ENCODE data around the gene NDST3. TPM values are rescaled to one million over a fixed set of nuclear protein-coding genes. Genes with fewer than 3 reads are reported as not detected.

Gene NDST3
- total RNA-seq, 4 donors from 2014 or later, result 0.11 to 2.4 (median 0.71) TPM

DNA sequence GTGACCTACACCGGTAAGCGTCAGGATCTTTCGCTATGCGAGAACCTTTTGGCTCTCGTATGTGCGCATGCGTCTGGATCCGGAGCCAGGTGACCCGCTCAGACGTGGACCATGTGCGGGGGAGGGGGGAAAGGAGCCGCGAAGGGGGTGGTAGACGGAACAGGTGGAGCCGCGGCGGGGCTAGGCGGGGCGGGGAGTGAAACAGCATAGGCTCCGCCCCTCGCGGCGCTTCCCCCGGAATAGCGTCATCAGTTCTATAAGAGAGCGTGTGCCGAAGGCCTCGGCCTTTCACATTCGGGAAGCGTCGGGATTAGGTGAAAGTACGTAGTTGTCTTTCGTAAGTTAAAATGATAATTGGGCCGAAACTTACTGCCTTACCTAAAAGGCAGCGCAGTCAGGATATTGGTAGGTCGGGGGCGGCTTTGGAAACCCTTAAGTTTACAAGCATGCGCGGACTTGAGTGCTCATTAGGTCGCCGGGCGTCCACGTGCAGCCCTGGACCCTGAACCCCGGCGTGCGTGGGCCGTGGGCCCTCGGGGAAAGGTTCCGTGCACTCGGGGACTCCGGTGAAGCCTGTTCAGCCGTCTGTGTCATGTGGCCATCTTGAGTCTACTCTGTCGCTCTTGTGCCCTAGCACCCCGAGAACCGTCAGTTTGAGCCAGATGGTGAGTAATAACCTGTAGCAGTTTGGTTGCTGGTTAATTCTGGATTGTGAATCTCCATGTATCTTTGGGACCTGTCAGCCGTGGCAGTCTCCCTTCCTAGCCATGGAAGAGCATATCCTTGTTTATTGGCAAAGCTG, 244.4 kb downstream of the NDST3 start:
- intact Hi-C loops (cut with DNase I), result loop anchor here (5.0 kb wide), 1 partner anchor 404 kb away; no protein-coding TSS in a partner anchor
- Histone ChIP-seq H3K4me1 (peaks cover 24 to 31% of the 10 kb centered on the region in 2 donors), H3K36me3 (no peaks in the 10 kb centered on the region), H3K27me3 (no peaks in the 10 kb centered on the region), H3K4me3 (replicated peaks in 1 of 3) (peak overlapping the region; percentile 46 to 94 (median 64)), H3K9me3 (no peaks in the 10 kb centered on the region), H3K27ac (peak overlapping the region; percentile 89 to 95 (median 94))
- 1% methylated on average over 44 to 54 of the region's 56 CpGs for WGBS, 2 donors
- TF ChIP-seq POLR2A (IDR thresholded peaks at IDR 0.05), result peak; percentile 51 to 96
- TF ChIP-seq, protein P1, sequence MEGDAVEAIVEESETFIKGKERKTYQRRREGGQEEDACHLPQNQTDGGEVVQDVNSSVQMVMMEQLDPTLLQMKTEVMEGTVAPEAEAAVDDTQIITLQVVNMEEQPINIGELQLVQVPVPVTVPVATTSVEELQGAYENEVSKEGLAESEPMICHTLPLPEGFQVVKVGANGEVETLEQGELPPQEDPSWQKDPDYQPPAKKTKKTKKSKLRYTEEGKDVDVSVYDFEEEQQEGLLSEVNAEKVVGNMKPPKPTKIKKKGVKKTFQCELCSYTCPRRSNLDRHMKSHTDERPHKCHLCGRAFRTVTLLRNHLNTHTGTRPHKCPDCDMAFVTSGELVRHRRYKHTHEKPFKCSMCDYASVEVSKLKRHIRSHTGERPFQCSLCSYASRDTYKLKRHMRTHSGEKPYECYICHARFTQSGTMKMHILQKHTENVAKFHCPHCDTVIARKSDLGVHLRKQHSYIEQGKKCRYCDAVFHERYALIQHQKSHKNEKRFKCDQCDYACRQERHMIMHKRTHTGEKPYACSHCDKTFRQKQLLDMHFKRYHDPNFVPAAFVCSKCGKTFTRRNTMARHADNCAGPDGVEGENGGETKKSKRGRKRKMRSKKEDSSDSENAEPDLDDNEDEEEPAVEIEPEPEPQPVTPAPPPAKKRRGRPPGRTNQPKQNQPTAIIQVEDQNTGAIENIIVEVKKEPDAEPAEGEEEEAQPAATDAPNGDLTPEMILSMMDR (IDR thresholded peaks at IDR 0.05), result no peak
- DNase-seq, result peak; percentile 99

DNA sequence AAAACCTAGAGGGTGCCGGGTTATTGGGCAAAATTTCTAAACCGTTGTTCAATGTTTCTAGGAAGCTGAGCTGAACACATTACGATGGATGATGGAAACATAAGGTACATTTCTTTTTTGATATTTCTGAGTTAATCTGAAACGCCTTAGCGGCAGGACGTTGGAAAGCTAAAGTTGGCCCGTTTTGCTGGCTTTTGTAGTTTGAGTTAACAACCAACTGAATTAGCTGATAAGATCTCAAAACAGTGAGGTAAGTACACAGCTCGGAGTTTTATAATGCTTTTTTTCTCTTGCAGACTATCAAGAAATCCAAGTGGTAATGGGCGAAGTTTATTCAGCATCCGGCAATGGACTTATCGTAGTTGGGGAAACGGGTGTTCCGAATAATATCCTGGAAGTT, 245.0 kb downstream of the NDST3 start:
- Histone ChIP-seq H3K4me1 (peaks cover 24 to 31% of the 10 kb centered on the region in 2 donors), H3K4me3 (replicated peaks in 1 of 3) (peak overlapping the region; percentile 46 to 94 (median 64)), H3K9me3 (no peaks in the 10 kb centered on the region), H3K27me3 (no peaks in the 10 kb centered on the region), H3K36me3 (no peaks in the 10 kb centered on the region), H3K27ac (peak overlapping the region; percentile 89 to 95 (median 94))
- 2 to 3% methylated on average over 13 of the region's 13 CpGs for WGBS, 2 donors
- intact Hi-C loops (cut with DNase I), result loop anchor here (5.0 kb wide), 1 partner anchor 403 kb away; no protein-coding TSS in a partner anchor
- DNase-seq, result no peak
- TF ChIP-seq, protein P1 (IDR thresholded peaks at IDR 0.05), result no peak
- no peak for TF ChIP-seq POLR2A (IDR thresholded peaks at IDR 0.05)

DNA sequence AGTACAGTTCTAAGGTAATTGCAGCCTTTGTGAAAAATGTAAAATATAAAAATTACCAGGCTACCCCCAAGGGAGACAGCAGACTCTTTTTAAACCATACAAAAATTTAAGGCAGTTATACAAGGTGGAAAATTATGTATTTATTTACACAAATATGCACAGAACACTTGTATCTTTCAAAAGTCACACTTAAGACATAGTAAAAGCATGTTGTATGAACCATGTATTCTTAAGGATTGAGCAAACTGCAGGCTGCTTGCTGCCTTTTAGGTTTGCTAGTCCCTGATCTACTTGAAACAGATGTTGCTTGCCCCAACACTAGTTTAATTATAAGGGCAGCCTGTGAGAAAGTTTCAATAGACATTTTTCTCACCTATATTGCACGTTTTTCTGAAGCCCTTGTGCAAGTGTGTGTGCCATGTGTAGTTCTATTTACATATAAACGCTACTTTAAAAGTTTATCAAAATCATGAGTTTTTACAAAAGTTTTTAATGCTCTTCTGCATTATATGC, 245.7 kb downstream of the NDST3 start:
- peaks cover 24 to 31% of the 10 kb centered on the region in 2 donors for H3K4me1 ChIP-seq
- peak overlapping the region in 1 of 3 donors; percentile 95 for H3K27ac ChIP-seq
- H3K4me3 ChIP-seq (replicated peaks in 1 of 3), result peak overlapping the region in 2 of 3 donors; percentile 64 to 94
- TF ChIP-seq, protein P1 (IDR thresholded peaks at IDR 0.05), result no peak
- TF ChIP-seq POLR2A (IDR thresholded peaks at IDR 0.05), result no peak
- intact Hi-C loops (cut with DNase I), result loop anchor here (5.0 to 10.0 kb wide), 2 partner anchors 65 to 402 kb away; no protein-coding TSS in a partner anchor
- no peaks in the 10 kb centered on the region for H3K27me3 ChIP-seq
- DNase-seq, result no peak
- no peaks in the 10 kb centered on the region for H3K36me3 ChIP-seq
- 36 to 44% methylated on average over 2 of the region's 2 CpGs for WGBS, 2 donors
- no peaks in the 10 kb centered on the region for H3K9me3 ChIP-seq

GRCh38 chr4:118280501-118281218, 246.4 kb downstream of the NDST3 start:
- Histone ChIP-seq H3K27me3 (no peaks in the 10 kb centered on the region), H3K9me3 (no peaks in the 10 kb centered on the region), H3K27ac (peak overlapping the region in 2 of 3 donors; percentile 27 to 95), H3K4me1 (peaks cover 24 to 31% of the 10 kb centered on the region in 2 donors), H3K4me3 (replicated peaks in 1 of 3) (no peak overlapping the region), H3K36me3 (no peaks in the 10 kb centered on the region)
- DNase-seq, result peak; percentile 51 to 69
- intact Hi-C loops (cut with DNase I), result loop anchor here (10.0 kb wide), 1 partner anchor 64 kb away; no protein-coding TSS in a partner anchor
- TF ChIP-seq, protein P1 (IDR thresholded peaks at IDR 0.05), result peak in 5 of 6 experiments; percentile 19 to 75 (median 69)
- TF ChIP-seq POLR2A (IDR thresholded peaks at IDR 0.05), result no peak
- 3 to 14% methylated on average over 2 of the region's 2 CpGs for WGBS, 2 donors
